Activated CD4-positive, alpha-beta T cell treated with anti-CD3 and anti-CD28 coated beads, Interleukin-2, amount 10 ng/mL, durations not matched to agents 24 days and 14 days (primary cell): ENCODE data around the gene CGGBP1. TPM values are rescaled to one million over a fixed set of nuclear protein-coding genes. Genes with fewer than 3 reads are reported as not detected.
A peak's percentile ranks its signal among the peaks of the same experiment; 100 is the strongest.
"Not testable (repeated sequence)": the region's sequence is repeated elsewhere in the genome, so short reads cannot be mapped to it uniquely, and the experiment has no call there.

Source experiments
- DNase-seq: peaks from one replicate; pipeline ENCODE4 v3.0.0; 2022
- H3K27ac Mint-ChIP-seq: one replicate; pipeline ENCODE4 v1.8.0; 2022; ENCODE audit warnings: mild to moderate bottlenecking, mixed read lengths
- H3K27me3 Mint-ChIP-seq: one replicate; pipeline ENCODE4 v1.8.0; 2022; ENCODE audit warnings: mixed read lengths
- H3K36me3 Mint-ChIP-seq: one replicate; pipeline ENCODE4 v1.8.0; 2022; ENCODE audit warnings: low read depth, mild to moderate bottlenecking, mixed read lengths
- H3K4me1 Mint-ChIP-seq: one replicate; pipeline ENCODE4 v1.8.0; 2021; ENCODE audit warnings: mixed read lengths
- H3K4me3 Mint-ChIP-seq: one replicate; pipeline ENCODE4 v1.8.0; 2022; ENCODE audit warnings: mild to moderate bottlenecking, moderate library complexity, mixed read lengths
- H3K9me3 Mint-ChIP-seq: one replicate; pipeline ENCODE4 v1.8.0; 2021; ENCODE audit warnings: mixed read lengths
- intact Hi-C: fragments of 100-400 bp; cut with micrococcal nuclease; formaldehyde crosslinking; loops from one replicate; pipeline ENCODE4 v1.15.1; 2023
- total RNA-seq: library from RNA; stranded (reverse); gene quantifications from 2 replicates; pipeline ENCODE4 v1.2.3, GENCODE V29; 2022

The CGGBP1 gene
- total RNA-seq, 1 donor from 2014 or later = 87.2 TPM

DNA sequence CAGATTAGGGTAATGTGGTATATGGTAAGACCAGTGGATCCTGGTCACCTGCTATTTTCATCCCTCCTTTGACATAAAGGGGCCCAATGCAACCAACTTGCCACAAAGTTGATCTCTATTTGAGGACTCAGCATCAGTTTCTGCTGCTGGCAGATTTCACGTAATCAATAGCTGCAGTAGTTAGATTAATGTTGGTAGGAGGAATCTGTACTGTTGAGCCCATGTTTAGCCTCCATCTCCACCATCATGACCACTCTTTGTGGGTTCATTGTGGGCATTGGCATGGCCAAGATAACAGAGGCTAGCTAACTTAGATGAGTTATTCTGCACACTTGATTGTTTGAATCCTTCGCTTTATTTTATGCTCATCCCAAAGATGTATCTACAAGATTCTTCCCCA lies 29.9 kb downstream of the CGGBP1 start:
- no peak for DNase-seq
- no peak overlapping the region for H3K27ac Mint-ChIP-seq
- intact Hi-C loops = no loop called here
- no peaks in the 10 kb centered on the region for H3K27me3 Mint-ChIP-seq
- no peaks in the 10 kb centered on the region for H3K9me3 Mint-ChIP-seq
- H3K4me1 Mint-ChIP-seq = peaks cover 25% of the 10 kb centered on the region
- no peaks in the 10 kb centered on the region for H3K36me3 Mint-ChIP-seq
- H3K4me3 Mint-ChIP-seq = no peak overlapping the region

- H3K27ac Mint-ChIP-seq = no peak overlapping the region
- no peak overlapping the region for H3K4me3 Mint-ChIP-seq
- no peaks in the 10 kb centered on the region for H3K27me3 Mint-ChIP-seq
- peaks cover 15% of the 10 kb centered on the region for H3K4me1 Mint-ChIP-seq
- intact Hi-C loops = no loop called here
- no peak for DNase-seq
- H3K36me3 Mint-ChIP-seq = no peaks in the 10 kb centered on the region
- H3K9me3 Mint-ChIP-seq = peaks cover 18% of the 10 kb centered on the region
Observed at GRCh38 chr3:88025001-88025552, 33.7 kb downstream of the CGGBP1 start.

DNA sequence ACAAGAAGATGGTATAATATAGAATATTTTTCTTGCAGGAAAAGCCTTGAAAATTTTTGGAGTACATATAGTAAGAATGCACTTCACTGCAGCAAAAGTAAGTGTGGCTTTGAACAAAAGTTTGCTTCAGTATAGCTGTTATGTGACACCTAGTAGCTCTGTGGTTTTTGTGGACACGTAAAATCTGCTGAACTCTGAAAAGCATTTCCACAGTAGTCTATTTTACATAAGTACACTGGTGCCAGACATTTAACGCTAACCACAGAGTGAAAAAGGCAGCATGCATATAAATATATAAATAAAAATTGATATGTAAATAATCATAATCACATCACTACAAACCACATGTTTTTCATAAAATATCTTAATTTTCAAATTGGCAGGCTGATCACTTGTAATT lies 39.8 kb downstream of the CGGBP1 start:
- peaks cover 7% of the 10 kb centered on the region for H3K27me3 Mint-ChIP-seq
- peaks cover 18% of the 10 kb centered on the region for H3K9me3 Mint-ChIP-seq
- H3K27ac Mint-ChIP-seq = no peak overlapping the region
- intact Hi-C loops = no loop called here
- no peaks in the 10 kb centered on the region for H3K36me3 Mint-ChIP-seq
- peak; percentile 80 for DNase-seq
- H3K4me3 Mint-ChIP-seq = no peak overlapping the region
- peaks cover 19% of the 10 kb centered on the region for H3K4me1 Mint-ChIP-seq

DNA sequence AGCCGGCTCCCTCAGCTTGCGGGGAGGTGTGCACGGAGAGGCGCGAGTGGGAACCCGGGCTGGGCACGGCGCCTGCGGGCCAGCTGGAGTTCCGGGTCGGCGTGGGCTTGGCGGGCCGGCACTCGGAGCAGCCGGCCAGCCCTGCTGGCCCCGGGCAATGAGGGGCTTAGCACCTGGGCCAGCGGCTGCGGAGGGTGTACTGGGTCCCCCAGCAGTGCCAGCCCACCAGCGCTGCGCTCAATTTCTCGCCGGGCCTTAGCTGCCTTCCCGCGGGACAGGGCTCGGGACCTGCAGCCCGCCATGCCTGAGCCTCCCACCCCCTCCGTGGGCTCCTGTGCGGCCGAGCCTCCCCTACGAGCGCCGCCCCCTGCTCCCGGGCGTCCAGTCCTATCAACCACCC lies 43.1 kb downstream of the CGGBP1 start:
- intact Hi-C loops, DNase-seq, H3K9me3 Mint-ChIP-seq, H3K27ac Mint-ChIP-seq, H3K36me3 Mint-ChIP-seq, H3K4me3 Mint-ChIP-seq: not testable (repeated sequence)
- H3K27me3 Mint-ChIP-seq = peaks cover 21% of the 10 kb centered on the region
- H3K4me1 Mint-ChIP-seq = peaks cover 10% of the 10 kb centered on the region

GRCh38 chr3:88013592-88013991 lies 45.2 kb downstream of the CGGBP1 start:
- H3K9me3 Mint-ChIP-seq = no peaks in the 10 kb centered on the region
- H3K27me3 Mint-ChIP-seq = peaks cover 25% of the 10 kb centered on the region
- H3K4me3 Mint-ChIP-seq = no peak overlapping the region
- no peaks in the 10 kb centered on the region for H3K36me3 Mint-ChIP-seq
- intact Hi-C loops = no loop called here
- no peak overlapping the region for H3K27ac Mint-ChIP-seq
- no peak for DNase-seq
- peaks cover 7% of the 10 kb centered on the region for H3K4me1 Mint-ChIP-seq

- peaks cover 29% of the 10 kb centered on the region for H3K27me3 Mint-ChIP-seq
Observed at GRCh38 chr3:88010810-88011209, 48.0 kb downstream of the CGGBP1 start.

GRCh38 chr3:88009066-88009465 lies 49.7 kb downstream of the CGGBP1 start:
- no peak overlapping the region for H3K27ac Mint-ChIP-seq
- H3K4me1 Mint-ChIP-seq = peaks cover 2% of the 10 kb centered on the region
- no peak overlapping the region for H3K4me3 Mint-ChIP-seq
- H3K9me3 Mint-ChIP-seq = no peaks in the 10 kb centered on the region
- H3K36me3 Mint-ChIP-seq = no peaks in the 10 kb centered on the region
- peaks cover 25% of the 10 kb centered on the region for H3K27me3 Mint-ChIP-seq
- no peak for DNase-seq
- intact Hi-C loops = loop anchor here (10.0 kb wide), 3 partner anchors 504 to 744 kb away; no protein-coding TSS in a partner anchor

More at GRCh38 chr3:88010810-88011209, 48.0 kb downstream of the CGGBP1 start:
- DNase-seq = no peak
- H3K9me3 Mint-ChIP-seq = no peaks in the 10 kb centered on the region
- no peak overlapping the region for H3K4me3 Mint-ChIP-seq
- no peaks in the 10 kb centered on the region for H3K4me1 Mint-ChIP-seq
- H3K36me3 Mint-ChIP-seq = no peaks in the 10 kb centered on the region
- no peak overlapping the region for H3K27ac Mint-ChIP-seq
- intact Hi-C loops = no loop called here

- Mint-ChIP-seq H3K9me3 (no peaks in the 10 kb centered on the region), H3K27me3 (peaks cover 17% of the 10 kb centered on the region), H3K27ac (no peak overlapping the region), H3K4me1 (peaks cover 5% of the 10 kb centered on the region), H3K36me3 (no peaks in the 10 kb centered on the region), H3K4me3 (no peak overlapping the region)
- DNase-seq = no peak
- intact Hi-C loops = loop anchor here (2.0 to 10.0 kb wide), 4 partner anchors 108 to 740 kb away; no protein-coding TSS in a partner anchor
Observed at GRCh38 chr3:88005066-88005465, 53.7 kb downstream of the CGGBP1 start.

DNA sequence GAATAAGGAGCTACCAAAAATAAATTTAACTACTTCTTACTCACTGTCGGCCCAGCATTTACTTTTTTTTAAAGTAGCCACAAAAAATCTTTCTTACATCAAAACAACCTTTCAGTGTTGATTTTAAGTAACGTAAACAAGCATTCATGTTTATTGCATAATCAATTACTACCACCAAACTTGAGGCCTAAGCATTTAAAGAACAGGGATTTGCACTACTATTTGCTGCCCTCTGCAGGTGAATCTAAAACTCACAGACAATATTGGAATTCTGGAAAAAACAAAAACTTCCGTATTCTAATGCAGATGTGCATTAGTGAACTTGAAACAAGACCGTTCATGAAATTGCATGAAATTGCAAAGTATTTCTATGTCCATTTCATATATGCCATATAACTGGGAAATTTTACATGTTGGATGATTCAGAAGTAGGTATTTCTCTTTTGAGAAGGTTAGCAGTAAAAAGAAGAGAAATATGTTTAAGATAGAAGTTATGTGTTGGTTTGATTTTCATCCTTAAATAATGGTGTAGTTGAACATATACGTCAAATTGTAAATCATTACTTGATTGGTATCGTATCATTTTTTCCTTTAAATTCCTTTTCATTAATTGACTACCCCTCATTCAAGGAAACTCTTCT lies 55.6 kb downstream of the CGGBP1 start:
- Mint-ChIP-seq H3K36me3 (no peaks in the 10 kb centered on the region), H3K4me1 (peaks cover 5% of the 10 kb centered on the region), H3K9me3 (no peaks in the 10 kb centered on the region), H3K4me3 (no peak overlapping the region), H3K27me3 (peaks cover 11% of the 10 kb centered on the region), H3K27ac (no peak overlapping the region)
- intact Hi-C loops = loop anchor here (1.0 to 10.0 kb wide), 7 partner anchors 101 to 738 kb away; partner anchors contain the start of gene HTR1F
- peak; percentile 74 for DNase-seq

DNA sequence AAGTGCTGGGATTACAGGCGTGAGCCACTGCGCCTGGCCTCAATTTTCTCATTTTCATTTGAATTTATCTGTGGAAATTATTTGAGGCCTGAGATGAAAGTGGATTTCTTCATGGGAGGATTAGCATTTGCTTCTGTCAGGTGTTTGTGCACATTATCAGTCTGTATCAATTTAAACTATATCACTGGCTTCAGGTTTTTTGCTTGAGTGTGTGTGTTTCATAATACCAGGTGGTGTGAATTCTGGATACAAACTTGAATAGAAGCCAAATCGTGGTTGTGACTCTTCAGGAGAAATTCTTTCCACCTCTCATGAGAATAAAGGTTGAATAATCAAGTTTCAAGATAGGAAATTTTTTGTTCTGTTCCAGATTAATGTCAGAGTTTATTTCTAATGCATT lies 56.4 kb downstream of the CGGBP1 start:
- Mint-ChIP-seq H3K4me1 (peaks cover 11% of the 10 kb centered on the region), H3K4me3 (no peak overlapping the region), H3K27me3 (peaks cover 10% of the 10 kb centered on the region), H3K36me3 (no peaks in the 10 kb centered on the region), H3K9me3 (no peaks in the 10 kb centered on the region), H3K27ac (no peak overlapping the region)
- DNase-seq = no peak
- intact Hi-C loops = loop anchor here (2.0 to 10.0 kb wide), 6 partner anchors 100 to 738 kb away; partner anchors contain the start of gene HTR1F

Other genes starting within 250 kb of the CGGBP1 start
- gene ZNF654, start 250 bp upstream of the CGGBP1 start, total RNA-seq = 18.1 and 18.7 TPM in 2 replicates
- gene C3orf38, start 91.0 kb upstream of the CGGBP1 start, total RNA-seq = 19.9 and 24.1 TPM in 2 replicates